ENCODE measurements around the gene IL23R.

The IL23R gene

GRCh38 chr1:67166196-67166595 is at the start of gene IL23R:
Gene IL23R (plus strand): TSS chr1:67166454. CDS start chr1:67168121, 1,667 bp downstream.
- Histone ChIP-seq H3K9ac (ENCODE audit: insufficient read length) (no peak within 1 kb of the TSS), H3K27ac (no peak within 1 kb of the TSS), H3K9me3 (ENCODE audit: low read depth, low read length) (no peaks in the 10 kb centered on the region), H3K36me3 (ENCODE audit: insufficient read depth, low read length) (no peaks in the 10 kb centered on the region), H3K4me3 (no peak within 1 kb of the TSS)
- no peak for TF ChIP-seq FOXP2 (optimal IDR thresholded peaks at IDR 0.05; ENCODE audit: control extremely low read depth, extremely low read length, insufficient read depth)
- TF ChIP-seq POLR2AphosphoS5 (IDR thresholded peaks at IDR 0.05; ENCODE audit: borderline replicate concordance, low read depth, low read length): no peak
- TF ChIP-seq EZH2 (IDR thresholded peaks at IDR 0.05): no peak
- no peak for DNase-seq (ENCODE audit: low read depth, low spot score)

GRCh38 chr1:67118191-67118590 is 48.1 kb upstream of the IL23R start:
- no peak overlapping the region for H3K9ac ChIP-seq (ENCODE audit: insufficient read length)
- H3K9me3 ChIP-seq (ENCODE audit: low read depth, low read length): no peaks in the 10 kb centered on the region
- H3K36me3 ChIP-seq (ENCODE audit: insufficient read depth, low read length): no peaks in the 10 kb centered on the region
- no peak overlapping the region for H3K4me3 ChIP-seq
- TF ChIP-seq FOXP2 (optimal IDR thresholded peaks at IDR 0.05; ENCODE audit: control extremely low read depth, extremely low read length, insufficient read depth) (no peak), POLR2AphosphoS5 (IDR thresholded peaks at IDR 0.05; ENCODE audit: borderline replicate concordance, low read depth, low read length) (no peak), EZH2 (IDR thresholded peaks at IDR 0.05) (no peak)
- no peak for DNase-seq (ENCODE audit: low read depth, low spot score)
- no peak overlapping the region for H3K27ac ChIP-seq

- Histone ChIP-seq H3K9me3 (ENCODE audit: low read depth, low read length) (no peaks in the 10 kb centered on the region), H3K27ac (no peak overlapping the region), H3K4me3 (no peak overlapping the region), H3K36me3 (ENCODE audit: insufficient read depth, low read length) (no peaks in the 10 kb centered on the region), H3K9ac (ENCODE audit: insufficient read length) (no peak overlapping the region)
- TF ChIP-seq EZH2 (IDR thresholded peaks at IDR 0.05) (no peak), FOXP2 (optimal IDR thresholded peaks at IDR 0.05; ENCODE audit: control extremely low read depth, extremely low read length, insufficient read depth) (no peak), POLR2AphosphoS5 (IDR thresholded peaks at IDR 0.05; ENCODE audit: borderline replicate concordance, low read depth, low read length) (no peak)
- DNase-seq (ENCODE audit: low read depth, low spot score): no peak
These were observed 47.6 kb upstream of the IL23R start for GRCh38 chr1:67118646-67119045.

GRCh38 chr1:67120855-67121619 is 45.2 kb upstream of the IL23R start:
- no peak for DNase-seq (ENCODE audit: low read depth, low spot score)
- H3K9ac ChIP-seq (ENCODE audit: insufficient read length): no peak overlapping the region
- H3K27ac ChIP-seq: no peak overlapping the region
- H3K36me3 ChIP-seq (ENCODE audit: insufficient read depth, low read length): no peaks in the 10 kb centered on the region
- TF ChIP-seq FOXP2 (optimal IDR thresholded peaks at IDR 0.05; ENCODE audit: control extremely low read depth, extremely low read length, insufficient read depth) (no peak), EZH2 (IDR thresholded peaks at IDR 0.05) (no peak), POLR2AphosphoS5 (IDR thresholded peaks at IDR 0.05; ENCODE audit: borderline replicate concordance, low read depth, low read length) (no peak)
- H3K9me3 ChIP-seq (ENCODE audit: low read depth, low read length): no peaks in the 10 kb centered on the region
- H3K4me3 ChIP-seq: no peak overlapping the region

GRCh38 chr1:67124455-67124854 is 41.8 kb upstream of the IL23R start:
- no peak overlapping the region for H3K4me3 ChIP-seq
- no peak for DNase-seq (ENCODE audit: low read depth, low spot score)
- H3K27ac ChIP-seq: no peak overlapping the region
- TF ChIP-seq POLR2AphosphoS5 (IDR thresholded peaks at IDR 0.05; ENCODE audit: borderline replicate concordance, low read depth, low read length) (no peak), FOXP2 (optimal IDR thresholded peaks at IDR 0.05; ENCODE audit: control extremely low read depth, extremely low read length, insufficient read depth) (no peak)
- no peaks in the 10 kb centered on the region for H3K9me3 ChIP-seq (ENCODE audit: low read depth, low read length)
- H3K36me3 ChIP-seq (ENCODE audit: insufficient read depth, low read length): no peaks in the 10 kb centered on the region
- no peak overlapping the region for H3K9ac ChIP-seq (ENCODE audit: insufficient read length)

GRCh38 chr1:67126111-67126746 is 40.0 kb upstream of the IL23R start:
- H3K9me3 ChIP-seq (ENCODE audit: low read depth, low read length): no peaks in the 10 kb centered on the region
- no peak overlapping the region for H3K9ac ChIP-seq (ENCODE audit: insufficient read length)
- H3K27ac ChIP-seq: no peak overlapping the region
- DNase-seq (ENCODE audit: low read depth, low spot score): no peak
- no peak overlapping the region for H3K4me3 ChIP-seq
- TF ChIP-seq FOXP2 (optimal IDR thresholded peaks at IDR 0.05; ENCODE audit: control extremely low read depth, extremely low read length, insufficient read depth) (no peak), POLR2AphosphoS5 (IDR thresholded peaks at IDR 0.05; ENCODE audit: borderline replicate concordance, low read depth, low read length) (no peak), EZH2 (IDR thresholded peaks at IDR 0.05) (no peak)
- H3K36me3 ChIP-seq (ENCODE audit: insufficient read depth, low read length): no peaks in the 10 kb centered on the region

- TF ChIP-seq FOXP2 (optimal IDR thresholded peaks at IDR 0.05; ENCODE audit: control extremely low read depth, extremely low read length, insufficient read depth): no peak
- no peak for TF ChIP-seq EZH2 (IDR thresholded peaks at IDR 0.05)
- TF ChIP-seq POLR2AphosphoS5 (IDR thresholded peaks at IDR 0.05; ENCODE audit: borderline replicate concordance, low read depth, low read length): no peak
- no peaks in the 10 kb centered on the region for H3K36me3 ChIP-seq (ENCODE audit: insufficient read depth, low read length)
- no peak overlapping the region for H3K27ac ChIP-seq
- H3K9me3 ChIP-seq (ENCODE audit: low read depth, low read length): no peaks in the 10 kb centered on the region
- DNase-seq (ENCODE audit: low read depth, low spot score): no peak
- no peak overlapping the region for H3K4me3 ChIP-seq
- H3K9ac ChIP-seq (ENCODE audit: insufficient read length): no peak overlapping the region
These were observed 39.3 kb upstream of the IL23R start for GRCh38 chr1:67126974-67127373.

GRCh38 chr1:67130673-67131072 is 35.6 kb upstream of the IL23R start:
- Histone ChIP-seq H3K27ac (no peak overlapping the region), H3K36me3 (ENCODE audit: insufficient read depth, low read length) (no peaks in the 10 kb centered on the region), H3K9ac (ENCODE audit: insufficient read length) (no peak overlapping the region), H3K4me3 (no peak overlapping the region), H3K9me3 (ENCODE audit: low read depth, low read length) (no peaks in the 10 kb centered on the region)
- no peak for DNase-seq (ENCODE audit: low read depth, low spot score)
- no peak for TF ChIP-seq POLR2AphosphoS5 (IDR thresholded peaks at IDR 0.05; ENCODE audit: borderline replicate concordance, low read depth, low read length)
- no peak for TF ChIP-seq FOXP2 (optimal IDR thresholded peaks at IDR 0.05; ENCODE audit: control extremely low read depth, extremely low read length, insufficient read depth)
- no peak for TF ChIP-seq EZH2 (IDR thresholded peaks at IDR 0.05)
